ENCODE data around the gene ZNF500. TPM values are rescaled to one million over a fixed set of nuclear protein-coding genes. Genes with fewer than 3 reads are reported as not detected.

ZNF500 gene
- total and polyA plus RNA-seq, 2 donors (not counting 1 experiment from before 2014, with no cell fraction given) = 12.0 to 26.5 TPM

DNA sequence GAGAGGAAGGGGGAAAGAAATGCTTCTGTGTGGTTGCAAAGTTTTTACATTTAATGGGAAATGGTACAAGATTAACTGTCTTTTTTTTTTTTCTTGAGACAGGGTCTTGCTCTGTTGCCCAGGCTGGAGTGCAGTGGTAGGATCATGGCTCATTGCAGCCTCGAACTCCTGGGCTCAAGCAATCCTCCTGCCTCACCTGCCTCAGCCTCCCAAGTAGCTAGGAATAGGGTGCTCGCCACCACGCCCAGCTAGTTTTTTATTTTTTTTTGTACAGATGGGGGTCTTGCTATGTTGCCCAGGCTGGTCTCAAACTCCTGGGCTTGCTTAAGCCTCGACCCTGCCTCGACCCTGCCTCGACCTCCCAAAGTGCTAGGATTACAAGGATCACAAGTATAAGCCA, 39.3 kb upstream of the ZNF500 start:
- intact Hi-C loops (cut with micrococcal nuclease) = no loop called here
- H3K4me1 Mint-ChIP-seq = peaks cover 12% of the 10 kb centered on the region
- H3K4me3 Mint-ChIP-seq = no peak overlapping the region
- H3K4me2 ChIP-seq (replicated peaks; ENCODE audit: low read depth, low read length, poor library complexity, severe bottlenecking) = no peak overlapping the region
- H3K9me3 ChIP-seq (ENCODE audit: control extremely low read depth in 1 of 3, control insufficient read depth in 2 of 3, insufficient read depth in 1 of 3, low read length in 2 of 3) = no peaks in the 10 kb centered on the region
- H3K9me3 Mint-ChIP-seq (ENCODE audit: insufficient read depth) = no peaks in the 10 kb centered on the region
- ATAC-seq (ENCODE audit: low read depth) (no peak), DNase-seq (no peak)
- H3K4me3 ChIP-seq (ENCODE audit: control extremely low read depth in 1 of 5, extremely low read depth in 1 of 5, insufficient read depth in 1 of 5, low read depth in 2 of 5, low read length in 4 of 5) = no peak overlapping the region
- H2AFZ ChIP-seq (ENCODE audit: insufficient read depth, low read depth, low read length, poor library complexity, severe bottlenecking) = no peak overlapping the region
- POLR2A ChIA-PET = interaction anchor here (0.7 kb wide), 1 partner anchor 8 kb away, joined by 3 read pairs; no protein-coding TSS in a partner anchor
- H3K9ac ChIP-seq (ENCODE audit: low read length) = no peak overlapping the region
- peaks cover 13% of the 10 kb centered on the region in 2 donors for H3K4me1 ChIP-seq (ENCODE audit: control insufficient read depth in 2 of 2, insufficient read depth in 2 of 2, low read length in 2 of 2)
- peaks cover 1 to 28% of the 10 kb centered on the region in 2 experiments for H3K36me3 ChIP-seq (replicated peaks in 1 of 2; ENCODE audit: control extremely low read depth in 1 of 2, control insufficient read depth in 1 of 2, extremely low read depth in 1 of 2, insufficient read depth in 2 of 2, low read length in 1 of 2)
- CTCF ChIA-PET = interaction anchor here (0.7 kb wide), 1 partner anchor 78 kb away, joined by 3 read pairs; no protein-coding TSS in a partner anchor
- WGBS (ENCODE audit: insufficient coverage) = 100% methylated on average over 2 of the region's 6 CpGs
- H4K20me1 ChIP-seq (ENCODE audit: control insufficient read depth, insufficient read depth, low read length, poor library complexity, severe bottlenecking) = no peaks in the 10 kb centered on the region
- H3K27ac Mint-ChIP-seq = no peak overlapping the region
- H3K27me3 Mint-ChIP-seq = no peaks in the 10 kb centered on the region
- TF ChIP-seq EZH2 (IDR thresholded peaks at IDR 0.05; ENCODE audit: borderline replicate concordance, insufficient read depth, low read depth, low read length, poor library complexity, severe bottlenecking) = no peak
- no peaks in the 10 kb centered on the region for H3K27me3 ChIP-seq (replicated peaks in 1 of 4; ENCODE audit: control extremely low read depth in 1 of 4, control insufficient read depth in 3 of 4, insufficient read depth in 4 of 4, low read length in 3 of 4)
- H3K79me2 ChIP-seq (ENCODE audit: control insufficient read depth, insufficient read depth, low read length) = no peaks in the 10 kb centered on the region
- H3K27ac ChIP-seq (ENCODE audit: low read length in 2 of 2) = no peak overlapping the region

DNA sequence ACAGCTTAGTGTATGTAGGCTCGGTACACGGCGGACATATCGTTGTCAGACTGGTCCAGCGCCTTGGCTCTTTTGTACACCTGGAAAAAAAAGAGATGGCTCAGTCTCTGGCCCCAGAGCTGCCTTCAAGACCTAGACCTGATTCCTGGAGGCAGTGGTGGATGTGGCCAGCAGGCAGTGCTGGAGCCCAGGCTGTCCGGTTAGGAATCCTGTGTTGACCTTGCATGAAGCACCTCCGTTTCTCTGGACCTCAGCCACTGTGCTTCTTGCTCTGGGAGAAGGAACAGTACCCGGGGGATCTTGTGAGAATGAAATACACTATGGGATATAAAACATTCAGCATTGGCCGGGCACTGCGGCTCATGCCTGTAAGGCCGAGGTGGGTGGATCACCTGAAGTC, 38.3 kb upstream of the ZNF500 start:
- H3K9me3 ChIP-seq (ENCODE audit: control extremely low read depth in 1 of 3, control insufficient read depth in 2 of 3, insufficient read depth in 1 of 3, low read length in 2 of 3) = no peaks in the 10 kb centered on the region
- H3K4me3 Mint-ChIP-seq = no peak overlapping the region
- H3K79me2 ChIP-seq (ENCODE audit: control insufficient read depth, insufficient read depth, low read length) = no peaks in the 10 kb centered on the region
- WGBS (ENCODE audit: insufficient coverage) = 96% methylated on average over 11 of the region's 11 CpGs
- no peaks in the 10 kb centered on the region for H3K27me3 Mint-ChIP-seq
- H3K4me1 ChIP-seq (ENCODE audit: control insufficient read depth in 2 of 2, insufficient read depth in 2 of 2, low read length in 2 of 2) = peaks cover 23% of the 10 kb centered on the region in 2 donors
- no peaks in the 10 kb centered on the region for H3K9me3 Mint-ChIP-seq (ENCODE audit: insufficient read depth)
- peaks cover 1 to 24% of the 10 kb centered on the region in 2 experiments for H3K36me3 ChIP-seq (replicated peaks in 1 of 2; ENCODE audit: control extremely low read depth in 1 of 2, control insufficient read depth in 1 of 2, extremely low read depth in 1 of 2, insufficient read depth in 2 of 2, low read length in 1 of 2)
- H3K4me1 Mint-ChIP-seq = peaks cover 20% of the 10 kb centered on the region
- ChIA-PET CTCF (no interaction called here), POLR2A (no interaction called here)
- H3K9ac ChIP-seq (ENCODE audit: low read length) = no peak overlapping the region
- ATAC-seq (ENCODE audit: low read depth) = no peak
- TF ChIP-seq, protein P1, sequence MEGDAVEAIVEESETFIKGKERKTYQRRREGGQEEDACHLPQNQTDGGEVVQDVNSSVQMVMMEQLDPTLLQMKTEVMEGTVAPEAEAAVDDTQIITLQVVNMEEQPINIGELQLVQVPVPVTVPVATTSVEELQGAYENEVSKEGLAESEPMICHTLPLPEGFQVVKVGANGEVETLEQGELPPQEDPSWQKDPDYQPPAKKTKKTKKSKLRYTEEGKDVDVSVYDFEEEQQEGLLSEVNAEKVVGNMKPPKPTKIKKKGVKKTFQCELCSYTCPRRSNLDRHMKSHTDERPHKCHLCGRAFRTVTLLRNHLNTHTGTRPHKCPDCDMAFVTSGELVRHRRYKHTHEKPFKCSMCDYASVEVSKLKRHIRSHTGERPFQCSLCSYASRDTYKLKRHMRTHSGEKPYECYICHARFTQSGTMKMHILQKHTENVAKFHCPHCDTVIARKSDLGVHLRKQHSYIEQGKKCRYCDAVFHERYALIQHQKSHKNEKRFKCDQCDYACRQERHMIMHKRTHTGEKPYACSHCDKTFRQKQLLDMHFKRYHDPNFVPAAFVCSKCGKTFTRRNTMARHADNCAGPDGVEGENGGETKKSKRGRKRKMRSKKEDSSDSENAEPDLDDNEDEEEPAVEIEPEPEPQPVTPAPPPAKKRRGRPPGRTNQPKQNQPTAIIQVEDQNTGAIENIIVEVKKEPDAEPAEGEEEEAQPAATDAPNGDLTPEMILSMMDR (IDR thresholded peaks at IDR 0.05) = no peak
- no peak for TF ChIP-seq EZH2 (IDR thresholded peaks at IDR 0.05; ENCODE audit: borderline replicate concordance, insufficient read depth, low read depth, low read length, poor library complexity, severe bottlenecking)
- no peak overlapping the region for H3K4me2 ChIP-seq (replicated peaks; ENCODE audit: low read depth, low read length, poor library complexity, severe bottlenecking)
- no peak for DNase-seq
- H3K4me3 ChIP-seq (ENCODE audit: control extremely low read depth in 1 of 5, extremely low read depth in 1 of 5, insufficient read depth in 1 of 5, low read depth in 2 of 5, low read length in 4 of 5) = no peak overlapping the region
- H3K27me3 ChIP-seq (replicated peaks in 1 of 4; ENCODE audit: control extremely low read depth in 1 of 4, control insufficient read depth in 3 of 4, insufficient read depth in 4 of 4, low read length in 3 of 4) = no peaks in the 10 kb centered on the region
- H4K20me1 ChIP-seq (ENCODE audit: control insufficient read depth, insufficient read depth, low read length, poor library complexity, severe bottlenecking) = no peaks in the 10 kb centered on the region
- intact Hi-C loops (cut with micrococcal nuclease) = no loop called here
- H2AFZ ChIP-seq (ENCODE audit: insufficient read depth, low read depth, low read length, poor library complexity, severe bottlenecking) = no peak overlapping the region
- H3K27ac Mint-ChIP-seq = no peak overlapping the region
- H3K27ac ChIP-seq (ENCODE audit: low read length in 2 of 2) = no peak overlapping the region

Measured in B cell (primary cell).